HEK293 (cell line): Measurements from ENCODE around the gene TNFSF4.
A peak's percentile ranks its signal among the peaks of the same experiment; 100 is the strongest.

Source experiments
- CTCF ChIA-PET: fragments of 350-600 bp; formaldehyde crosslinking; extraction: SDS; loops from one replicate; lab custom pipeline; 2021; ENCODE audit warnings: antibody characterized with exemption; lab: Yijun Ruan, JAX
- POLR2A ChIA-PET: fragments of 300-600 bp; formaldehyde crosslinking; extraction: SDS; loops from one replicate; lab custom pipeline; 2020; ENCODE audit warnings: antibody characterized with exemption, inconsistent platforms; lab: Yijun Ruan, JAX
- H3K27ac ChIP-seq: fragments of 200-500 bp; sonication (Bioruptor generic); 2 replicates; pipeline ENCODE4 v1.5.1; 2014; ENCODE audit warnings: low read depth, low read length, control low read depth, inconsistent platforms; ENCODE audit errors: extremely low read depth
- H3K36me3 ChIP-seq, 2 experiments: fragments of 200-500 bp in 1 of 2; sonication (Bioruptor generic) in 1 of 2; 1 replicate in 1 of 2; 2 replicates in 1 of 2; pipeline ENCODE4 v1.5.1; 2014 to 2017; ENCODE audit warnings: inconsistent platforms in 2 of 2, low read length in 2 of 2; ENCODE audit not compliant: control insufficient read depth in 2 of 2, insufficient read depth in 1 of 2
- H3K4me1 ChIP-seq: fragments of 200-500 bp; sonication (Bioruptor generic); 2 replicates; pipeline ENCODE4 v1.5.1; 2014; ENCODE audit warnings: mild to moderate bottlenecking, low read length, inconsistent platforms; ENCODE audit not compliant: control insufficient read depth, insufficient read depth
- H3K4me3 ChIP-seq: 2 replicates; pipeline ENCODE4 v1.5.1; 2011; ENCODE audit warnings: low read depth, mild to moderate bottlenecking, control low read depth, low read length, moderate library complexity
- H3K9me3 ChIP-seq: fragments of 200-500 bp; sonication (Bioruptor generic); 2 replicates; pipeline ENCODE4 v1.5.1; 2014; ENCODE audit warnings: low read depth, low read length, inconsistent platforms; ENCODE audit not compliant: control insufficient read depth, insufficient read depth
- HOXD13 ChIP-seq: sonication (generic); formaldehyde crosslinking; IDR thresholded peaks from 2 replicates; pipeline ENCODE4 v1.8.0; 2022; ENCODE audit warnings: missing genetic modification reagents, borderline replicate concordance
- SCRT2 ChIP-seq: fragments of 450-650 bp; formaldehyde crosslinking; IDR thresholded peaks from 2 replicates; pipeline ENCODE4 v1.5.1; 2016; ENCODE audit warnings: missing biosample characterization, missing genetic modification characterization
- SETDB1 ChIP-seq: IDR thresholded peaks from one replicate; pipeline ENCODE4 v1.6.1; 2017; ENCODE audit warnings: mild to moderate bottlenecking, low read length, moderate library complexity, mixed read lengths; ENCODE audit not compliant: insufficient read length
- TCF7L2 ChIP-seq: IDR thresholded peaks from 2 replicates; pipeline ENCODE4 v1.6.1; 2011; ENCODE audit warnings: low read depth, mild to moderate bottlenecking, inconsistent platforms, low read length, moderate library complexity, borderline replicate concordance
- ZBTB48 ChIP-seq: fragments of 450-650 bp; formaldehyde crosslinking; IDR thresholded peaks from 2 replicates; pipeline ENCODE4 v1.5.1; 2016; ENCODE audit warnings: missing biosample characterization, missing genetic modification characterization
- ZFP37 ChIP-seq: fragments of 450-650 bp; formaldehyde crosslinking; IDR thresholded peaks from 2 replicates; pipeline ENCODE4 v1.5.1; 2016; ENCODE audit warnings: missing biosample characterization, missing genetic modification characterization
- ZFP41 ChIP-seq: fragments of 450-650 bp; formaldehyde crosslinking; IDR thresholded peaks from 2 replicates; pipeline ENCODE4 v1.5.1; 2016; ENCODE audit warnings: missing biosample characterization, missing genetic modification characterization, borderline replicate concordance
- ZNF239 ChIP-seq: fragments of 450-650 bp; formaldehyde crosslinking; IDR thresholded peaks from 2 replicates; pipeline ENCODE4 v1.5.1; 2016; ENCODE audit warnings: missing biosample characterization, missing genetic modification characterization
- ZNF335 ChIP-seq: fragments of 450-650 bp; formaldehyde crosslinking; conservative IDR thresholded peaks from 2 replicates; pipeline ENCODE4 v1.5.1; 2016; ENCODE audit warnings: missing biosample characterization, missing genetic modification characterization
- ZNF426 ChIP-seq: fragments of 450-650 bp; formaldehyde crosslinking; IDR thresholded peaks from 2 replicates; pipeline ENCODE4 v1.5.1; 2017; ENCODE audit warnings: missing biosample characterization, missing genetic modification characterization, mild to moderate bottlenecking, inconsistent platforms, moderate library complexity
- ZNF449 ChIP-seq: fragments of 450-650 bp; formaldehyde crosslinking; IDR thresholded peaks from 2 replicates; pipeline ENCODE4 v1.5.1; 2017; ENCODE audit warnings: missing biosample characterization, mild to moderate bottlenecking, missing genetic modification characterization, moderate library complexity
- ZNF514 ChIP-seq: fragments of 450-650 bp; formaldehyde crosslinking; IDR thresholded peaks from 2 replicates; pipeline ENCODE4 v1.5.1; 2016; ENCODE audit warnings: missing biosample characterization, missing genetic modification characterization
- ZNF529 ChIP-seq: fragments of 450-650 bp; formaldehyde crosslinking; IDR thresholded peaks from 2 replicates; pipeline ENCODE4 v1.5.1; 2017; ENCODE audit warnings: missing genetic modification characterization, missing biosample characterization; ENCODE audit not compliant: insufficient replicate concordance
- ZNF561 ChIP-seq: fragments of 450-650 bp; IDR thresholded peaks from 2 replicates; pipeline ENCODE4 v1.5.1; 2018; ENCODE audit warnings: missing biosample characterization, missing genetic modification characterization, borderline replicate concordance
- ZNF626 ChIP-seq: fragments of 450-650 bp; sonication (Bioruptor Pico); formaldehyde crosslinking; IDR thresholded peaks from 2 replicates; pipeline ENCODE4 v1.5.1; 2018; ENCODE audit warnings: missing biosample characterization, missing genetic modification characterization, inconsistent platforms
- ZNF629 ChIP-seq: fragments of 450-650 bp; formaldehyde crosslinking; IDR thresholded peaks from 2 replicates; pipeline ENCODE4 v1.5.1; 2017; ENCODE audit warnings: missing biosample characterization, missing genetic modification characterization
- ZNF776 ChIP-seq: fragments of 450-650 bp; formaldehyde crosslinking; IDR thresholded peaks from 2 replicates; pipeline ENCODE4 v1.5.0; 2017; ENCODE audit warnings: missing biosample characterization, missing genetic modification characterization, borderline replicate concordance
- ZNF830 ChIP-seq: fragments of 450-650 bp; IDR thresholded peaks from 2 replicates; pipeline ENCODE4 v1.5.0; 2018; ENCODE audit warnings: missing biosample characterization, missing genetic modification characterization, low read depth, mild to moderate bottlenecking, moderate library complexity
- ZSCAN16 ChIP-seq: fragments of 450-650 bp; formaldehyde crosslinking; IDR thresholded peaks from 2 replicates; pipeline ENCODE4 v1.5.1; 2016; ENCODE audit warnings: missing biosample characterization, missing genetic modification characterization
- ZSCAN5A ChIP-seq: fragments of 450-650 bp; formaldehyde crosslinking; IDR thresholded peaks from 2 replicates; pipeline ENCODE4 v1.5.1; 2016; ENCODE audit warnings: missing biosample characterization, missing genetic modification characterization
- TF ChIP-seq, protein P1 (sequence below): fragments of 450-650 bp; formaldehyde crosslinking; IDR thresholded peaks from 2 replicates; pipeline ENCODE4 v1.5.1; 2016; ENCODE audit warnings: missing biosample characterization, missing genetic modification characterization
- TF ChIP-seq, protein P2 (sequence below): fragments of 450-650 bp; formaldehyde crosslinking; IDR thresholded peaks from 2 replicates; pipeline ENCODE4 v1.5.1; 2016; ENCODE audit warnings: missing biosample characterization, missing genetic modification characterization
- TF ChIP-seq, protein P3 (sequence below): fragments of 450-650 bp; formaldehyde crosslinking; IDR thresholded peaks from 2 replicates; pipeline ENCODE4 v1.5.1; 2016; ENCODE audit warnings: missing biosample characterization, missing genetic modification characterization

TNFSF4 gene

GRCh38 chr1:173210283-173210682 lies 3.2 kb upstream of the TNFSF4 start:
- H3K4me3 ChIP-seq, result no peak overlapping the region
- TF ChIP-seq, protein P1, sequence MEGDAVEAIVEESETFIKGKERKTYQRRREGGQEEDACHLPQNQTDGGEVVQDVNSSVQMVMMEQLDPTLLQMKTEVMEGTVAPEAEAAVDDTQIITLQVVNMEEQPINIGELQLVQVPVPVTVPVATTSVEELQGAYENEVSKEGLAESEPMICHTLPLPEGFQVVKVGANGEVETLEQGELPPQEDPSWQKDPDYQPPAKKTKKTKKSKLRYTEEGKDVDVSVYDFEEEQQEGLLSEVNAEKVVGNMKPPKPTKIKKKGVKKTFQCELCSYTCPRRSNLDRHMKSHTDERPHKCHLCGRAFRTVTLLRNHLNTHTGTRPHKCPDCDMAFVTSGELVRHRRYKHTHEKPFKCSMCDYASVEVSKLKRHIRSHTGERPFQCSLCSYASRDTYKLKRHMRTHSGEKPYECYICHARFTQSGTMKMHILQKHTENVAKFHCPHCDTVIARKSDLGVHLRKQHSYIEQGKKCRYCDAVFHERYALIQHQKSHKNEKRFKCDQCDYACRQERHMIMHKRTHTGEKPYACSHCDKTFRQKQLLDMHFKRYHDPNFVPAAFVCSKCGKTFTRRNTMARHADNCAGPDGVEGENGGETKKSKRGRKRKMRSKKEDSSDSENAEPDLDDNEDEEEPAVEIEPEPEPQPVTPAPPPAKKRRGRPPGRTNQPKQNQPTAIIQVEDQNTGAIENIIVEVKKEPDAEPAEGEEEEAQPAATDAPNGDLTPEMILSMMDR (tag by site-specific recombination), result 0 out of 2 replicates have a peak, but pooled peaks have one; percentile 10
- TF ChIP-seq ZNF776 (tag by site-specific recombination) (no peak), ZNF629 (tag by site-specific recombination) (no peak), ZNF449 (tag by site-specific recombination) (no peak), ZNF335 (tag by site-specific recombination) (no peak), ZBTB48 (tag by site-specific recombination) (no peak)
- TF ChIP-seq, all 188 proteins: peak for 1
- Histone ChIP-seq H3K27ac (no peak overlapping the region), H3K9me3 (no peaks in the 10 kb centered on the region), H3K36me3 (no peaks in the 10 kb centered on the region), H3K4me1 (no peaks in the 10 kb centered on the region)
- ChIA-PET POLR2A (no interaction called here), CTCF (interaction anchor here (0.6 to 2.6 kb wide), 2 partner anchors 8 to 483 kb away, joined by 3 to 15 read pairs; no protein-coding TSS in a partner anchor)

- Histone ChIP-seq H3K36me3 (no peaks in the 10 kb centered on the region), H3K4me1 (no peaks in the 10 kb centered on the region), H3K4me3 (no peak overlapping the region), H3K27ac (no peak overlapping the region), H3K9me3 (no peaks in the 10 kb centered on the region)
- TF ChIP-seq ZFP37 (tag by site-specific recombination) (no peak), ZNF626 (tag by site-specific recombination) (no peak), ZNF561 (no peak), ZNF514 (tag by site-specific recombination) (no peak), ZSCAN5A (no peak), HOXD13 (CRISPR knock-in tag) (no peak), ZNF830 (tag by site-specific recombination) (no peak), ZNF426 (no peak), TCF7L2 (no peak), ZSCAN16 (tag by site-specific recombination) (no peak), SCRT2 (tag by site-specific recombination) (no peak), ZNF239 (tag by site-specific recombination) (no peak), ZFP41 (tag by site-specific recombination) (no peak), ZNF529 (tag by site-specific recombination) (no peak), SETDB1 (no peak)
- TF ChIP-seq, protein P2, sequence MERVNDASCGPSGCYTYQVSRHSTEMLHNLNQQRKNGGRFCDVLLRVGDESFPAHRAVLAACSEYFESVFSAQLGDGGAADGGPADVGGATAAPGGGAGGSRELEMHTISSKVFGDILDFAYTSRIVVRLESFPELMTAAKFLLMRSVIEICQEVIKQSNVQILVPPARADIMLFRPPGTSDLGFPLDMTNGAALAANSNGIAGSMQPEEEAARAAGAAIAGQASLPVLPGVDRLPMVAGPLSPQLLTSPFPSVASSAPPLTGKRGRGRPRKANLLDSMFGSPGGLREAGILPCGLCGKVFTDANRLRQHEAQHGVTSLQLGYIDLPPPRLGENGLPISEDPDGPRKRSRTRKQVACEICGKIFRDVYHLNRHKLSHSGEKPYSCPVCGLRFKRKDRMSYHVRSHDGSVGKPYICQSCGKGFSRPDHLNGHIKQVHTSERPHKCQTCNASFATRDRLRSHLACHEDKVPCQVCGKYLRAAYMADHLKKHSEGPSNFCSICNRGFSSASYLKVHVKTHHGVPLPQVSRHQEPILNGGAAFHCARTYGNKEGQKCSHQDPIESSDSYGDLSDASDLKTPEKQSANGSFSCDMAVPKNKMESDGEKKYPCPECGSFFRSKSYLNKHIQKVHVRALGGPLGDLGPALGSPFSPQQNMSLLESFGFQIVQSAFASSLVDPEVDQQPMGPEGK (tag by site-specific recombination), result no peak
- TF ChIP-seq, protein P3, sequence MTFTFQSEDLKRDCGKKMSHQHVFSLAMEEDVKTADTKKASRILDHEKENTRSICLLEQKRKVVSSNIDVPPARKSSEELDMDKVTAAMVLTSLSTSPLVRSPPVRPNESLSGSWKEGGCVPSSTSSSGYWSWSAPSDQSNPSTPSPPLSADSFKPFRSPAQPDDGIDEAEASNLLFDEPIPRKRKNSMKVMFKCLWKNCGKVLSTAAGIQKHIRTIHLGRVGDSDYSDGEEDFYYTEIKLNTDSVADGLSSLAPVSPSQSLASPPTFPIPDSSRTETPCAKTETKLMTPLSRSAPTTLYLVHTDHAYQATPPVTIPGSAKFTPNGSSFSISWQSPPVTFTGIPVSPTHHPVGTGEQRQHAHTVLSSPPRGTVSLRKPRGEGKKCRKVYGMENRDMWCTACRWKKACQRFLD (tag by site-specific recombination), result no peak
- POLR2A ChIA-PET, result no interaction called here
- CTCF ChIA-PET, result interaction anchor here (0.6 to 2.0 kb wide), 4 partner anchors 53 to 467 kb away, joined by 3 to 6 read pairs (median 5); no protein-coding TSS in a partner anchor
Measured at GRCh38 chr1:173208868-173209267, 1.7 kb upstream of the TNFSF4 start.
